Non-pigmented ciliary epithelial cell (primary cell): Measurements from ENCODE around the gene CFAP68.

ENCODE experiments used
- DNase-seq: peaks from one replicate; pipeline ENCODE4 v3.0.0-alpha.2; 2010; ENCODE audit warnings: low read depth

The CFAP68 gene

GRCh38 chr11:111878849-111879636, at the start of gene CFAP68, which contains the start of gene FDXACB1:
TSS of gene CFAP68 (plus strand) at chr11:111879541. CDS start at chr11:111879561, 20 bp downstream.
TSS of gene FDXACB1 (minus strand) at chr11:111879165. CDS start at chr11:111879132, 33 bp downstream.
- DNase-seq, result peak; percentile 87

- no peak for DNase-seq
These were observed 45.8 kb upstream of the CFAP68 start for GRCh38 chr11:111833524-111833923.

GRCh38 chr11:111834432-111835163, 44.7 kb upstream of the CFAP68 start:
- DNase-seq, result no peak

DNA sequence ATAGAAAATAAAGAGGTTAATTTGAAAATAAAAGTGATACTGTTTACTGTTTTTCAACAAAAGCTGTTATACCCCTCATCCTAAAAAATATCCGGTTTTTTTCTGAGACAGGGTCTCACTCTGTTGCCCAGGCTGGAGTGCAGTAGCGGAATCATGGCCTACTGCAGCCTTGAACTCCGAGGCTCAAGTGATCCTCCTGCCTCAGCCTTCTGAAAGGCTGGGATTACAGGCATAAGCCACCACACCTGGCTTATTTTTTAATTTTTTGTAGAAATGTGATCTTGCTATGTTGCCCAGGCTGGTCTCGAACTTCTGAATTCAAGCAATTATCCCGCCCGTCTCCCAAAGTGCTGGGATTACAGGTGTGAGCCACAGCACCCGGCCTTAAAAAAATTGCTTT, 43.7 kb upstream of the CFAP68 start:
- no peak for DNase-seq

DNA sequence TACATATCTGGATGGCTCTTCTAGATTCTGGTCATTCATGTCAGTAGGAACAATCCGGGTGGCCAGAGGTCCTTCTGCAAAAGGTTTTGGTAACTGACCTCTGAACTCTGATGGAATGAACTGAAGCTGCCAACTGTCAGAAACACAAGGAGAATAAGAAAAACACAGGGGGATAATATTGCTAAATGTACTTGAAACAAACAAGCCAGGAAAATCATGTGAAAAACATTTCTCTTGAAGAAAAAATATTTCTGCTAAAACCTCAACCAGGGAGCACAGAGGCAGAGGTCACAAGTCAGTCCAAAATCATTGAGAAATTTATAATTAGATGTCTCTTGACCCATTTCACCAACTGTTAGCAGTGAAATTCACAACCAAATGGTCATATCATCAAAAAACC, 43.2 kb upstream of the CFAP68 start:
- no peak for DNase-seq

DNA sequence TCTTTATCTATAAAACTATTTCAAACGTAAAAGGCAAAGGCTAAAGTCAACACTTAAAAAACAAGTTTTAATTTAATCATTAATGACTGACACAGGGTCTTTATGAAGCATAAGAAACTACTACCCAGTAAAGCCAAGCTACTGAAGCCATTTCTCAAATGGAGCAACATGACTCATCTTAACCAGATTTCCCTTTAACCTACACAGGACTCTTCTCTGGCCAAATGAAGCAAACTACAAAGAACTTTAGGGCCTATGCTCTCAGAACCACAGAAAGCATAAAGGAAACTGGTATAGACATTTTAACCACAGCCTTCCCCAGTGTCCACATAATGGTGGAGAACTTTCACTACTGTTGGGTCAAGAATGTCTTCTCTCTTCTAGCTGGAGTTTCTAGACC, 42.6 kb upstream of the CFAP68 start:
- no peak for DNase-seq

DNA sequence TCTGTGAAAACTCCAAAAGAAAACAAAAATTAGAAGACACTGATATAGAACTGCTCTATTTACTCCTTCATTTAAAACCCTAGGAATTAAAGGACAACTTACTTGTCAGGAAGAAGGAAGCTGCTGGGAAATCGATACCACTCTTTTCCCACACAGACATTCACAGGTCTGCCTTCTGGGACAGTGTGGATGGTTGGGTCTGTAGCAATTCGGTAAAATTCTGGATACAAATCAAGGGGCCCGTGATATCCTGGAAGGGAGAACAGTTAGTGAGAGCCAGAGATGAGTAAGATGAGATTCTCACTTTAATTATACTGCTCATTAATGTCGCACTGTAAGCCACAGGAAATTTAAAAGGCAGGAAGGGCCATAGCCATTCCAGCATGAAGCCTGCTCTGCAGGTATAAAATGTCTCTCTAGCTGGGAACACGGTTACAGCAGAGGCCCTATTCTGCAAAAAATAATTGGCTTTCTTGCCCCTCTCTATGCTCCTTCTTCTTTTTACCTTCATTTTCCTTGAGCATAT, 41.9 kb upstream of the CFAP68 start:
- no peak for DNase-seq

DNA sequence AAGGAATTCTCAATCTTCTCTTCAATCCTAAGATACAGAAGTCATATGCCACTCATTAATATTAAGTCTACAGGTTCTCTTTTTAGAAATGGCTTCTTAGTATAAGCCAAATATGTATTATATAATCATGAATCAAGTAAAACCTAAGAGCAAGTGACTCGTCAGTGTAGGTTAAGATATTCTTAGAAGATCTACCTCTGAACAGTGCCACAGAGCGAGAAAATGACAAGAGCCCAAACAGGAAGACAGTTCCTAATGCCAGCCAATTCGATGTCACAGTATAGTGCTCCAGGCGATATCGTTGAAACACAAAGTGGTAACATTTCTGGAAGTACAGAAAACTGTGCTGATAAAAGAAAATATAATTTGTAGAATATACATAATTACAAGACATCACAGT, 41.3 kb upstream of the CFAP68 start:
- no peak for DNase-seq

- no peak for DNase-seq
These were observed 39.2 kb upstream of the CFAP68 start for GRCh38 chr11:111840143-111840542.

- DNase-seq, result peak; percentile 93
These were observed 37.8 kb upstream of the CFAP68 start for GRCh38 chr11:111841370-111842053.

- DNase-seq, result no peak
These were observed 35.7 kb upstream of the CFAP68 start for GRCh38 chr11:111843661-111844060.

GRCh38 chr11:111845276-111846028, 33.9 kb upstream of the CFAP68 start:
- no peak for DNase-seq

GRCh38 chr11:111846063-111846462, 33.3 kb upstream of the CFAP68 start:
- DNase-seq, result peak; percentile 65

GRCh38 chr11:111846636-111847035, 32.7 kb upstream of the CFAP68 start:
- DNase-seq, result peak; percentile 44

GRCh38 chr11:111849631-111850030, 29.7 kb upstream of the CFAP68 start:
- no peak for DNase-seq

DNA sequence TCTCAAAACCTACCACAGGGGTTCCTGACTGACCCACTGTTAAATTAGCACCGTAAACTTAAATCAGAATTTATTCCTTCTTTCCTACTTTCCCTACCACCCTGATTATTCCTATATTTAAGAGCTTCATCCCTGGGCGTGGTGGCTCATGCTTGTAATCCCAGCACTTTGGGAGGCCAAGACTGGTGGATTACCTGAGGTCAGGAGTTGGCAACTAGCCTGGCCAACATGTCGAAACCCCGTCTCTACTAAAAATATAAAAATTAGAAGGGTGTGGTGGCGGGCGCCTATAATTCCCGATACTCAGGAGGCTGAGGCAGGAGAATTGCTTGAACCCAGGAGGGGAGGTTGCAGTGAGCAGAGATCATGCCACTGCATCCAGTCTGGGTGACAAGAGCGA, 28.3 kb upstream of the CFAP68 start:
- DNase-seq, result no peak

DNA sequence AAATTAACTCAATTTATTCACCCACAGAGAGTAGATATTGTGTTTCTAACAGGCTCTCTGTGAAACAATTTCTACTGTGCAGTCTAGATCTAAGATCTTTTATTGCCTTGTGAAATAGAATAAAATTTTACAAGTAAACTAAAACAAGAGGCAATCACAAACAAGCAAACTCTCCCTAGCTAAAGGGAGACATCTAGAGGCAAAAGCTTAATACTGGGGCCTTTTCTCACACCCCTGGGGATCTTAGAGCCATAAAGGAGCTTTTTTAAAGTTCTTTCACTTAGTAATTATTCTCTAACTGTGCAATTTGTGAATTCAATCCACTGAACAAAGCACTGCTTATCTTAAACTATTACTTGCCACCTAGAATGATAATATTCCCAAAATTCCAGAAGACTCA, 27.7 kb upstream of the CFAP68 start:
- no peak for DNase-seq

- DNase-seq, result no peak
These were observed 27.2 kb upstream of the CFAP68 start for GRCh38 chr11:111852103-111852502.

DNA sequence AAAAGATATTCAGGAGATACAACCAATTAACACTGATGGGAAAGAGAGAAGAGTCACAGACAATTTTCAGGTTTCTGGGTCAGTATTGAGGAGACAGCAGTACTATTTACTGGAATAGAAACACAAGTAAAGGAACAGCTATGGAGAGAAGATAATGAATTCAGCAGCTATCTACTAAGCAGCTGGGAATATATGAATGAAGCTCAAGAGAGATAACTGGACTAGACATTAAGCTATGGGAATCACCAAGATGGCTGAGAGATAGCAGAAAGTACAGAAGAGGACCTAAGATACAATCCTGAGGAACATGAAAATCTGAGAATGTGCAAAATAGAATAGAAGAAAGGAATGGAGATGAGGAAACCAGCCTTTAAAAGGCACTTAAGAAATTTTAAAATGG, 23.8 kb upstream of the CFAP68 start:
- no peak for DNase-seq

DNA sequence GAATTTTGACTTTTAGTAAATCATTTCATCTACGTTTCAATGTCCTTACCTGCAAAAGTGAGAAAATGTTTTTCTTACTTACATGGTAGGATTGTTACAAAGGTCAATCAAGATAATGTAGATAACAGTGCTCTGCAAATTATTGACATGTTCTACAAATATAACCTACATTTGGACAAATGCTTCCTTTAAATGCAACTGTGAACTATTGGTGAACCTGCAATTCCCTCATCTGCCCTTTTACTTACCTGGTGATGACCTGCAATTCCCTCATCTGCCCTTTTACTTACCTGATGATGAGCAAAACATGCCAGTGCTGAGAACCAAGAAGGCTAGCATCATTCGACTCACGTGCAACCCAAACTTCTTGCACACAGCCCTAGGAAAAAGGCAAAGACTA, 19.1 kb upstream of the CFAP68 start:
- no peak for DNase-seq

- no peak for DNase-seq
These were observed 9.2 kb upstream of the CFAP68 start for GRCh38 chr11:111870113-111870512.

DNA sequence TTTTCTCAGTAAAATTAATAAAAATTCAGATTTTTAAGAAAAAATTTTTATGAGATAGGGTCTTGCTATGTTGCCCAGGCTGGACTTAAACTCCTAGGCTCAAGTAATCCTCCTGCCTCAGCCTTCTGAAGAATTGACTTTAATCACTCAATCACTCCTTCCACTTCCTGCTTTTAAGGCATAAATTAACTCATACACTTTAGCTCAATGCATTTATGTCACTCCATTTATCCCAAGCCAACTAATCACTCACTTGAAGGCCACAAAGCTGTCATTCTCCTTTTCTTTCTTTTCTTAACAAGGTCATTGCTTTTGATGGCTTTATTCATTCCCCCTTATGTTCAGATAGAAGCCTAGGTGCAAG, 8.8 kb upstream of the CFAP68 start:
- DNase-seq, result no peak
